ENCODE results near the gene MID1.
A peak's percentile ranks its signal among the peaks of the same experiment; 100 is the strongest.

The MID1 gene

DNA sequence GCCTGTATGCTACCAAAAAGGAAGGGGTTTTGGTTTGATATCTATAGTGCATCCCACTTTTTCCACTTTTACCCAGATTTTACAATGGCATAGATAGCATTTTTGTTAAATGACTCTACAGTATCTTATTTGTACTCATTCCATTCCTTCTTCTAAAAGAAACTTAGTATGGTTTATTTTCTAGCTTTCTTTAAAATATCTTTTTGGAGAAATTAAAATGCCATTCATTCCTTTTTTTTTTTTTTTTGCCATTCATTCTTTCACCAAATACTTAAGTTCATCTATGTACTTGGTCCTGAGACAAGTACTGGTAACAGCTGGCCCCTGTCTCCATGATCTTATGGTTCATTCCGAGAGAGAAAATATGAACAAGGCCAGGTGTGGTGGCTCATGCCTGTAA, 49.1 kb downstream of the MID1 start:
- no peak for DNase-seq

DNA sequence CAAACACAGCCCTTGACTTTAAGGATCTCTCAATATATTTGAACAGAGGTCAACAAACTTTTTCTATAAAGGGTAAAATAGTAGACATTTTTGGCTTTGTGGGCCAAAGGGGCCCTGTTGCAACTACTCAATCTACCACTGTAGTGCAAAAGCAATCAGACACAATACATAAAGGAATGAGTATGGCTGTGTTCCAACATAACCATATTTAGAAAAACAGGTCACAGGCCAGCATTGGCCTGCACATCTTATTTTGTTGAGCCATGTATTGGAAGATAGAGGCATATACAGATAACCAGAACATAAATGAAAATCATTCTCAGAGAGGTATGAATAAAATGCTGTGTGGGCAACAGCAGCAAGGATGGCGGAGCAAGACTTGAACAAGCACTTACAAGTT, 49.8 kb downstream of the MID1 start:
- no peak for DNase-seq

DNA sequence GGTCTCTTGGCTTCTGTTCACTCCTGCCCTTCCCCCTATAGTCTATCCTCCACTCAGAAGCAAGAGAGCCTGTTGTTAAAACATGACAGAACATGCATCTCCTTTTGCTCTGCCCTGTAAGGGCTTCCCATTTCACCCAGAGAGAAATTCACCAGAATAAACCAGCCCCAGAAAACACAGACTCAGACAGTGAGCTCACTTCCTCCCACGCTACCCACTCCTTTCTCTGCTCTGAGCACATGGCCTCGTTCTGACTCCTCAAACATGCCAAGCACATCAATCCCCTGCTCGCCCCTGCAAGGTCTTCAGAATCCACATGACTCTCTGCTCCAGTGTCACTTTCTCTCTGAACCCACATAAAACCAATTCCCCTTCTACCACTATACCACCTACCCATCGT, 50.4 kb downstream of the MID1 start:
- DNase-seq, result no peak

DNA sequence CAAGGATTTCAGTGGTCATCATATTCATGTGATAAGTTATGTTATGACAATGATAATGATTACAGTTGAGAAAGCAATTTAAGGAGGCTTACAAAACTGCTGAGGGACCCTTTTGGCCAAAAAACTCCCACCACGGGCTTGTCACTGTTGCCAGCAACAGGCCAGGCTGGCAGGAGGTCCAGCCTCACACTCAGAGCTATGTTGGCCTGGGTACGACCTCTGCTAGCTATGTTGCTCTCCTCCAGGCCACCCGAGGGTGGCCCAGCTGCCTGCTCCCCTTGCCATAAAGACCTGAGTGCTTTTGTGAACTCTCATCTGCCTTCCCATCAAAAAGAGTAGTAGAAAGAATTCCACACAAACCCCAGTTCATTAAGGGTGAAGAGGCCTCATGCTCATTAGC, 52.0 kb downstream of the MID1 start:
- no peak for DNase-seq

DNA sequence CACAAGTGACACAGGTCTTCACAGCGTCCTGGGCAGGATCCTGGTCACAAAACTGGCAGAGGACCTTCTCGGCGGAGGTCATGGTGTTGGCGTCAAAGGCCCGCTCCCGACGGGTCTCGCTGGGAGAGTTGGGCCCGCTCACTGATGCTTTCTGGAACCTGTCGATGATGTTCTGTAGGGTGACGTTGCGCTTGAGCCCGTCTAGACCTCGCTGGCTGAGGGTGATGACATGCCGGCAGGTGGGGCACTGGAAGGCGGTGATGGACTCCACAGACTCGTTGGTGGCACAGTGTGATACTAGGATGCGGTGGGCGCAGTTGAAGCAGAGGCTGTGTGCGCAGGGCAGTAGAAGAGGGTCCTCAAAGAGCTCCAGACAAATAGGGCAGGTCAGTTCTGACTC, 53.2 kb downstream of the MID1 start:
- DNase-seq, result no peak

DNA sequence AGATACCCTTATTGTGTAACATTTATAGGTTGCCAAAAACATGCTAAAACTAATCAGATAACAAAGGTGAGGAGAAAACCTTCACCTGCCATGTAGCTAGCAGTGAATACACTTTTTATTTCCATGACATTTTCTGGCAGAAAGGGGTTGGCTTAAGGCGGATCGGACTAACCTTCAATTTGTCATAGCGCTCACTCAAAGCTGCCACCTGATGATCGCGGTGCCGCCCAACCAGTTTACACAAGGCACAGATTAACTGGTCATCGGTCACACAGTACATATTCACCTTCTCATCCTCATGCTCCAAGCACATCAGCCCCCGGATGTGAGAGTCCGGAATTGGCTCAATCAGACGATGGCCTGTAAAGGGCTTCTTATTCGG, 53.7 kb downstream of the MID1 start:
- no peak for DNase-seq

DNA sequence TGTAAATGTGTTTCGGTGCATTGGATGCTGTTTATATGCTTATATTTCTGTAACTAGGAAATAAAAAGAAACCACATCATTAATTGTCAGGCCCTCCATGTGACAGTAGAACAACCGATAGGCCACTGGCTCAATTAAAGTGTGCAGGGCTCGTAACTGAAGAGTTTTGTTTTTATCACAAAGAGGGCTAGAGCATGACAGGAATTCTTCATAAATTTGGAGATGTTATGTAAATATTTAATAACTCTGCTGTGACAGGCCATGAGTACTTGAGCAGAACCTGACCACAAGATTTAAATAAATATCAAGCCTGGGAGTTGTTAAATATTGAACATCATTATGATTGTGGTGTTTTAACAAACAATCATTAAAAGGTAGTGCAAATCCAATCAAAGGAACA, 55.9 kb downstream of the MID1 start:
- no peak for DNase-seq

DNA sequence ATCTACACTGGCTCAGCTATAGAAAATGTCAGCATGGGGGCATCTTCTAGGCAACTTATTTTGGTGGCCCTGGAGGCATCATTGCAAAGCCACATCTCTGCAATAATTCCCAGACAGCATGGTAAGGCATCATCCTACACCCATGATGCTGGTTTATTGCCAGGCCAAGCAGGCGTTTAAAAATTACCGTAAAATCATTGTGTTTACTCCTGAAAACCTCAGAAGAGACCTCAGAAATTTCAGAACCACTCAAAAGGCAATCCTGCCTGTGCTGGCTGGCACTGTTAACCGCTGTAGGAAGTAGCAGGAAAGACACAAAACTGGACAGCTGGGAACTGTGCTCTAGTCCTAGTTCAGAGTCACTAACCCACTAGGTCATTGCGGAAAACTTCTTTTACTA, 63.2 kb downstream of the MID1 start:
- no peak for DNase-seq

DNA sequence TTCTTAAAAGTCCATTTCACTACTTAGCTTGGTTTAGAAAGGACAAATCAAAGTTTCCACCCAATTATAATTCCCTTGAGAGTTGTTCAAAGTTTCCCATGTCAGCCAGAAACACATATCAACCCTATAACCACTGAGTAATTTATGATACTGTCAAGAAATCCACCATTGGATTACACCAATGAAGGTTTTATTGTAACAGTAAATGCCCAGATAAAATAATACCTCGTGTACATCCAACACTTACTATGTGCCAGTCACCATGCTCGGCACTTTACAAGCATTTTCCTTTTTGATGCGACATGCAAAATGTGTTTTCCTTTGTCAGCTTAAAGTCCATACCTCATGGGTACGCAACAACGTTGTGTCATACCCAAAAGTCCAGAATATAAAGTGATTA, 64.0 kb downstream of the MID1 start:
- DNase-seq, result no peak

DNA sequence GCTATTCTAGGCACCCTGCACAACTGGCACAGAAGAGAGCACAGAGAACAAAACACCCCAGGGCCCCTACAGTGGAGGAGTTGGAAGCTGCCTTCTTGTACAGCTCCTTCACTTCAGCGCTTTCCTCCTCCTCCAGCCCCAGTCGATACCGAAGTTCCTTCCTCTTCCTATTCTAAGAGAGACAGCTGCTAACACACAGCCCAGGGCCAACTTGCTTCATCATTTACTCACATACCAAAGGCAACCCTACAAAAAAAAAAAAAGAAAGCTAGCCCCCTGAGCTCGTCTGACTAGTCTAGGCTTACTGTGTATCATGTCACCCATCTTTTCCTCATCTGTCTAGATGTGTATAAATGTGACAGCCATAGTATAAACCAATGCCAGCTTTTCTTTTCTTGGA, 64.5 kb downstream of the MID1 start:
- no peak for DNase-seq

DNA sequence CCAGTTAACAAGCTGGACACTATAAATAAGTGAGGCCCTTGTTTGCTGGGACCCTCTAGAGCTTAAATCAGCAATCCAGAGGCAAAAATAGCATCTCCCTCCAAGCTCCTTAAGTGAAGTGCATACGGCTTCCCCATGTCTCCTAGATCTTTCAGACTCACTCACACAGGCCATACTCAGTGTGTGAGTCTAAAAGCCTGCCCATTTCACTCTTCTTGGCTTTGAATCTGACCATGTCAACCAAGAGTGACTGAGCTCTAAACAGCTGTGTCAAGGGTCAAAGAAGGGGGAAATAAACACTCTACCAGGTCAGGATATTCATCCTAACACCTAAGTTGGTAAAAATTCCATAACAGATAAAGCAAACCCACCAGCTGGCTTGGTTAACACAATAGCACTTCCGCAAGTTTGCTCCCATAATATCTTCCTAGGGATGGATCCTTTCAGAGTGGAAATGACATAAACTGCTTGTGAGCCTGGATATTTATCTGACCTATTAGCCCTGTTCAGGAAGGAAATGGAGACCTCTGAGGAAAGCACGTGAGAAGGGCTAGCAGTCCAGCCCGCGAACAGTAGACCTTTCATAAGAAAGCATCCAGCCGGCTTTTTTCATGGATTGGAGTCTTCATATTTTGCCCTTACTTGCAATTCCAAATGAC, 65.6 kb downstream of the MID1 start:
- no peak for DNase-seq

DNA sequence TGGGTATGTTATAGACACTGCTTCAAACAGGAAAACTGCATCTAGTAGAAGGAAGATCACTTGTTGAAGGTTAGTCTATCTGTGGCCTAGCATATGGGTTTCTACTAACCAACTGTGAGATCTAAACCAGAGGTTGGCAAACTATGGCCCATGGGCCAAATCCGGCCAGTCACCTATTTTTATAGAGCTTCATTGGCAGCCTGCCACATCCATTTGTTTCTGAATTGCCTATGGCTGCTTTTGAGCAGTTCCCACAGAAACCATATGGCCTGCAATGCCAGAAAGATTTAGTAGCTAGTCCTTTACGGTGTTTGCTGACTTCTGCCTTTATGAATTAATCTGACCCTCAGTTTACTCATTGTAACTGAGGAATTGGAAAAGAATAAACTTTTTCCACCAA, 71.1 kb downstream of the MID1 start:
- DNase-seq, result no peak

DNA sequence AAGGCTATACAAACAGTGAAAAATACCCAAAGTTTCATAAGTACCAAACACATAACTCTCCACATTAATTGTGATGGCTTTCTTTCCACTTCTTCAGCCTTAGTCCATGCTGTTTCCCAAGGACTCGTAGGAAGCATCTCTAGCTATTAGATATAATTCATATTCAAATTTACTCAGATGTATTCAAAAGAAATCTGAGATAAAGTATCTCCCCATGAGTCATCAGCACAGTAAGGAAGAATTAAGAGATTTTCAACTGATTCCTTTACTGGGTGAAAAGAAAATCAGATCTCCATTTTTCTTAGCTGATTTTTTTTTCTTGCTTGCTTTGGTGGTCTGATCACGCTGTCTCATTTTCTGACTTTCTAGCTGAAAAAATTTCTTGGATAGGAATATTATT, 71.7 kb downstream of the MID1 start:
- no peak for DNase-seq

DNA sequence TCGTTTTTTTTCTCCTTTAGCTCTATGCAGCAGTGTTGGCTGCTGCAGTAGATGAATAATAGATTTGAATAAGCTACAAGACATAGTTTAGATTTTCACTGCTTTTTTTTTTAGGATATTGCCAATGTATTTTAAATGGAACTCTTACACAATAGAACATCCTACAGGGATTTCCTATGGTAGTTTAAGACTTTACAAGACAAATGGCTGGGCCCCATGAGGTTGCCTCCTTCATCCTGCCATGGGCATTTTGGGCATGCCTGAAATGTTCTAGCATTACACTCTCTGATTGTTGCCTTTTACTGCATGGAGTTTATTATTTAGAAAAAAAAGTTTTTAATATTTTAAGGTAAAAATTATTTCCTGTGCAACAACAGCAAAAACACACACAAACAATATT, 74.5 kb downstream of the MID1 start:
- no peak for DNase-seq

DNA sequence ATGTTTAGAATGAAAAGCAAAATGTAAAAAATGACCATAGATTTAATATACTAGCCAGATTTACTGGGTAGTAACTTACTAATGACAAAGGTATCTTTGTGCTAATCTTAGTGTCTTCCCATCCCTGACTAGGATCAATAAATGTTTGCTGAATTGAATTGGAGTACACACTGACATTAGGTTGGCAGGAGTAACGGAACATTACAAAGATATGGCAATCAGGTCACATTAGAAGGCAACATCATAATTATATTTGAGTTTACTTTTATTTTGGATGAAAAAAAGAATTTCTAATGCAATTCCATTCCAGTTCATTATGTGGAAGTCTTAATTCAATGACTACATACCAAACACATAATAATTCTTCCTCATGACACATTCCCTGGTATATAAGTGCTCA, 77.8 kb downstream of the MID1 start:
- no peak for DNase-seq

DNA sequence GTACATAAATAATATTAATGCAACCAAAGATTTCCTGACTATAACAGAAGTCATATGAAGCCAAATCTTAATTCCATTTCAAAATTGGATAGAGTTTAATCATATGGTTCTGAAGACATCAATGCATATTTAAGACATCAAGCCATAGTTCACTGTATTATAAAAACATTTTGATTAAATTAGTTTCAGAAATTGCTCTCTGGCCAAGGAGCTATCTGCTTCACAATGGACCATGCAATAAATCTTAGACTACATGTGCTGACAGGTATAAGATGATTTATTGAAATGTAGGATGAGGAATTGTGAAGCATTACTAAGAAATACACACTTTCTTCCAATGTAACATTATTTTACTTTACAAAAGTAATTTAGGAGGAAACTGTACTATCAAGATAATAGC, 81.6 kb downstream of the MID1 start:
- DNase-seq, result no peak

DNA sequence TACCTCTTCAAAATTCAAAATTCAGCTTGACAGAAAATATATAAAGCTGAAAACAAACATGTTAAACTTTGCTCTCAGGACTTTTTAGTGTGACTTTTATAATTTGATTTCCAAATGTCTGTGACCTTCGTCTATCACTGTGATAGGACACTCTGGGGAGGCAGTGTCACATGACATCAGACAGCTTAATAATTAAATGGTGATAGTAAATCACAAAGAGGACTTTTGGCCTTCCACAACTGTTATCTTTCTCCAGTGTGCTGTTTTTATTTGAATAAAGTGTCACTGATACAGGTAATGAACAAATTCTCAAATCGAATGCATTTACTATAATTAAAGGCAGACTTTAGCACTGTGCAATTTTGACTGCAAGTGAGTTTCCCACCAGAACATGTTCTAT, 83.1 kb downstream of the MID1 start:
- no peak for DNase-seq

DNA sequence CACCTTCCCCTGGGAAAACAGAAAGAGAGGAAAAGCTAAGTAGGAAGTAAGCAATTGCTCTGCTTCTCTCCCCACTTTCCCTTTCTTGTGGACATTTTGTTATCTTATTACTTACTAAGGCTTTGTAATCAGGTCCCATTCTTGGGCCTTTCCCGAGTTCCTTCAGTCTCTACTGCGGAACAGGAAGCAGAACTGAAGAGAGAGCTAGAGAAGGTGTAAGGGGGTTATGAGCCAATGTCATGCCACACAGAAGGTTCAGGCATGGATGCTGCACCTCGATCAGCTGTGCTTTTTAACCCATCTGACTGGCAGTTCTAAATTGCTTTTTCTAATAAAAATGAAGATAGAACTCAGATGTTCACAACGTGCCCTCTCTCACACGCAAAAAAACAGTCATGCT, 83.6 kb downstream of the MID1 start:
- DNase-seq, result no peak

DNA sequence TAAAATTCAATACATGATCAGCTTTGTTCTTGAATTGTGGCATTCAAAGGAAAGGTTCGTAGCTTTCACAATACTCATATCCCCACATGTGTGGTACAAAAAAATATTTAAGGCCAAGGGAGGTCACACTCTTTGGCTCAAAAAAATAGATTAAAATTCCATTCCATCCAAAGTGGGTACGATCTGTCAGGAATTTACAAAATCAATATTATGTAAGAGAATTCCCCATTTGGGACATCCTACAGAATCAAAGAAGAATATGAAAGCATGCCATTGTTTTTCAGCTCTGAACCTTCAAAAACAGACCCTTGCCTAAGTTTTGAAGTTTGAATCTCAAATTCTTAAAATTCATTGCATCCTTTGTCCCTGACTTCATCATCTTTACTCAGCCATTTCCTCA, 85.8 kb downstream of the MID1 start:
- no peak for DNase-seq

DNA sequence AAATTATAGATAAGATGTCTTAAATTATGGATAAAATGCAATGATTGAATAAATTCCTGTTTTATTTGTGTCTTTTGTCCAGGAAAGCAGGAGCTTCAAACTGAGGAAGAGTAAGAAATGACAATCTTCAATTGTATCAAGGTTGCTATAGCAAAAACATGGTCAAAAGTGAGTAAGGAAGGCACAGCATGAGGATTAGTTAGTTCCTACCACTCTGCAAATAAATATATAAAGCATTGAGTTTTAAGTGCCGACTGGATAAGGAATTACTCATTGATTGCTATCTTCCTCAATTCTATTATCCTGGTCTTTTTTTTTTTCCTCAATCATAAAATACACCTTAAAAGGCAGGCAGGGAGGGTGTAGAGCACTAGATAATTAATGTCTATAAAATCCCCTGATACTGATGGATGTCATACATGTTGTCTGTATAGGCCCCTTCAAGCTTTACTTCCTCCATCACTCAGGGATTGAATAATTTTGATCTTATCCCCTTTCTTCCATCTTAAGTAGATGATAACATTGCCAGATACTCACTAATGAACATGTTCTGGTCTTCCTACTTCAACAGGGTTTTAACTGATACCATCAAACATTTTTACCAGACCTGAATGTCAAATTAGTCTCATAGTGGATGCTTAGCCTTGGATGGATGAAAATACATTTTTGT, 86.6 kb downstream of the MID1 start:
- no peak for DNase-seq

DNA sequence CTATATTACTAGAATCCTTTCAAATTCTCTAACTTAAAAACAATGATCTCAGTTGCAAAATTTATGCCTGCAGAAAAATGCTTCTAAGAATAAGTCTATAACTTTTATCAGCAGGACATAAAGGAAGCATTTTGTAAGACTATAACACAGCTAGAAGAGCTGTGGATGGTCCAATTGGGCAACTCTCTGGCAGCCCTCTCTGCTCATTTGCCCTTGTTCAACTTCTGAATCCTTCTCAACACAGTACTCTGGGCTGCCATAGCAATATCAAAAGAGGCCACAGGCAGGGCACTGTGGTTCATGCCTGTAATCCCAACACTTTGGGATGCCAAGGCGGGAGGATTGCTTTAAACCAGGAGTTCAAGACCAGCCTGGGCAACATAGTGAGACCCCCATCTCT, 88.5 kb downstream of the MID1 start:
- DNase-seq, result no peak

DNA sequence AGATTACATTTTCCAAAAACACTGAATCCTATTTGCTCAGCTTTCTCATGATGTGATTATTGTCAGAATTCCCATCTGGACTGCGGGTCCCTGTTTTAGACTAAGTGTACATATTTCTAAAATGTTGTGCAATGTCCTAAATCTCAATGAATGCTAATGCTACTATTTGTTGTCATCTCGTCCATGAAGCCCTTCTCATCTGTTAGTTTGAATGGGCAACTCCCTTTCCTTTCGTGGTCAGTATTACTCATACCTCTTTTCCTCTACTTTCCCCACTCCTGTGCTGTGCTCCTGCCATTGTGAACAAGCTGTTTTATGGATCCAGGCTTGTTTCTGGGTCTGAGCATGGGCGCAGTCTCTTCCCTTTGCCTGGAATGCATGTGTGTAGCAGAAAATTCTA, 91.0 kb downstream of the MID1 start:
- peak; percentile 1 for DNase-seq

DNA sequence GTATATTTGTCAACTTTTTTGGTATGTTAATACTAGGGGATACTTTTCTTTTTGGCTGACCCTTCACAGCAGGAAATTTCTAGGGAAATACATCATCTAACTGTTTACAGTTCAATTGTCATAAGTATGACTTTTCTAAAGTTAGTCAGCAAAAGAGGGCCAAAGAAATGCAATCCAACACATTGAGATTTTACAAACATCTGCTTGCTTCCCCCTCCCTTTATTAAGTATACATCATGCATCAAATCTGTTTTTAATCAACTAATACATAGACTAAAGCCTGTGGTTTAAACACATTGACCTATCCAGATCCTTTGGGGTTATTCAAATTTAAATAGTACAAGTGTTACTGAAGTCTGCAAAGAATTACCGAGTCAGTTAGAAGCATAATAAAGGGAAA, 93.9 kb downstream of the MID1 start:
- no peak for DNase-seq

DNA sequence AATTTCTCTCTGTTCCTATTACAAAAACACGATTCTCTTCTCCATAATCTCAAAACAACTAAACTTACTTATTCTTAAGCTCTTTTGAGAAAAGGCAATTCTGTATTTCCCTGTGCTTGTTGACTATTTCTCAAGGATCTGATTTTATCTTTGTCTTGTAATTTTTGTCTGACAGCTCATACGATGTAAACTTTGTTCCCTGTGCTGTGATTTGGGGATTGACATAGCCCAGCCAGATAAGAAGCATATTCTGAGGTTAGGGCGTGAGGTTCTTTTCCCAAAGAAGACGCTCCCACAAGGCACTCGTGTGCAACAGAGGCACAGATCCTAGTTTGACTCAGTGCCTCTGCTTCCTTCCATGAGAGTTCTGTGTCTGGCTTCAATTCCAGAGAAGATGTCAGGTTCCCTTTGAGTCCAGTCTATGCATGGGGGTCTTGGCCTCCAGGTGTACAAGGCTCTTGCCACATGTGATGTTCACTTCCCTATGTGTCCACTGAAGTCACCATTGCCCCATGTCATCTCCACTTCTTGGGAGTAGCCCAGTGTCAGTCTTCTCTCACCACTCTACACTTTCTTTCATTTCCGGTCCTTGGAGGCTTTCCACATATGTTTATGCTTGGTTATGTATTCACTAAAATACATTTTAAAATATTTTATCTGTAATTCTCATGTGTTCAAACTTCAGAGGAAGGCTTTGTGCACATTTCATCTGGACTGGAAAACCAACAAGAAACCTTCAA, 94.8 kb downstream of the MID1 start:
- DNase-seq, result no peak

DNA sequence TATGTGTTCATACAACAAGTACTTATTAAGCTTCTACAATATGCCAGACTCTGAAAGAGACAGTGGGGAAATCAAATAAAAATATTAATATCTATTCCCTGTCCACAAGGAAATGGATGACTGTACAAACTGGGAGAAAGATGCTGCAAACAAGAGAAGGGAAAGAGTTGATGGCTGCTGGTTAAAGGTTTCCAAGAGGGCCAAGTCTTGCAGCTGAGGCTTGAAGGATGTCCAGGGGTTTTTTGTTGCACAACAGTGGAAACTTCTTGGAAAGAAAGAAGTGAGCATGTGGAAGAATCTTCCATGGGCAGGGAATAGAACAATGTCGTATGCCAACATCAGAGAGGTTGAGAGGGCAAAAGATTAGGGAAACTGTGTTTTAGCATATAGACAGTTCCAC, 95.8 kb downstream of the MID1 start:
- no peak for DNase-seq

All from hematopoietic multipotent progenitor cell treated with erythropoietin and hydrocortisone succinate and interleukin-3 and kit ligand, for 4 days (in vitro differentiated cells).